T-helper 2 cell treated with Interferon-gamma antibody and Interleukin-4, amounts not matched to agents 5 μg/mL and 100 μg/mL, for 36 hours (primary cell): ENCODE measurements around the gene PSMD11.

ENCODE experiments used
- DNase-seq: peaks from one replicate; pipeline ENCODE4 v3.0.0; 2021; ENCODE audit warnings: low spot score
- H3K27ac Mint-ChIP-seq: one replicate; pipeline ENCODE4 v1.8.0; 2021; ENCODE audit warnings: mild to moderate bottlenecking, mixed read lengths
- H3K27me3 Mint-ChIP-seq: one replicate; pipeline ENCODE4 v1.8.0; 2021; ENCODE audit warnings: low read depth, mixed read lengths
- H3K36me3 Mint-ChIP-seq: one replicate; pipeline ENCODE4 v1.8.0; 2021; ENCODE audit warnings: low read depth, mixed read lengths
- H3K4me1 Mint-ChIP-seq: one replicate; pipeline ENCODE4 v1.8.0; 2021; ENCODE audit warnings: low read depth, mixed read lengths
- H3K4me3 Mint-ChIP-seq: one replicate; pipeline ENCODE4 v1.8.0; 2022; ENCODE audit warnings: mild to moderate bottlenecking, moderate library complexity, mixed read lengths
- H3K9me3 Mint-ChIP-seq: one replicate; pipeline ENCODE4 v1.8.0; 2021; ENCODE audit warnings: mixed read lengths

PSMD11 gene

GRCh38 chr17:32488604-32489180 is 44.4 kb downstream of the PSMD11 start:
- Mint-ChIP-seq H3K27ac (no peak overlapping the region), H3K9me3 (no peaks in the 10 kb centered on the region), H3K4me3 (peak overlapping the region; percentile 91), H3K36me3 (peaks cover 27% of the 10 kb centered on the region), H3K4me1 (peaks cover 53% of the 10 kb centered on the region), H3K27me3 (no peaks in the 10 kb centered on the region)
- no peak for DNase-seq

DNA sequence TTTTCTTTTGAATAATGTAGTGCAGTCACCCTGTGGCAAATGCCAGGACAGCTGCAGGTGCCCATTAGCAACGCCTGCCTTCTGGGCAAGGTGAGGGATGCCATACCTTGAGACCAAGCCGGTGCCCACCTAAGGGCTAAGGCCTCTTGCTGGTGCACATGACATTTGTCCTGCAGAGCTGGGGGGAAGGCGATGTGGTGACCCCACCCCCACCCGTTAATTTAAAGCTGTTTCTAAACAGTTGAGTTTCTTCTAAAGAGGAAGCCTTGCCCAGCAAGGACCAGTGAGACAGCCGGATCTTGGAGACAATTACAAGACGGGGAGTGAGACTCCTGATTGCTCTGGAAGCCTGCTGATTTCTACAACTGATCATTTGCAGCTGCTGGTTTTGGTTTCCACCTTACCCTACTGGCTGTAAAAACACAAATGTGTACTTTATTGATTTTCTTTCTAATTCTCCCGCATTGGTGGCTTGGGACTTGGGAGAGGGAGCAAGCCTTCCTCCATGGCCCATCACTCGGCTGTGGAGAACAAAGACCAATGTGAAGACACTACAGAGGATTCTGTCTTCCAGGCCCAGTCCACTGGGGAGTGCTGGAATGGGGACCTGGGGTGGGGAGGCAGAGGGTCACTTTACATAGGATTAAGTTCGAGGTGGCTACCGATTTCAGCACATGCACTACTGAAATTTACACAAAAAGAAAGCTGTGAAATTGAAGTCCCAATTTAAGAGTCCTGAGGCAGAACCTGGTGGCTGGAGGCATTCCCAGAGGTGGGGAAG is 45.2 kb downstream of the PSMD11 start:
- no peaks in the 10 kb centered on the region for H3K9me3 Mint-ChIP-seq
- DNase-seq = no peak
- peak overlapping the region; percentile 91 for H3K4me3 Mint-ChIP-seq
- H3K27me3 Mint-ChIP-seq = no peaks in the 10 kb centered on the region
- H3K36me3 Mint-ChIP-seq = peaks cover 27% of the 10 kb centered on the region
- H3K4me1 Mint-ChIP-seq = peaks cover 52% of the 10 kb centered on the region
- no peak overlapping the region for H3K27ac Mint-ChIP-seq

- no peak for DNase-seq
- no peak overlapping the region for H3K27ac Mint-ChIP-seq
Observed at GRCh38 chr17:32490101-32490482, 45.8 kb downstream of the PSMD11 start.

DNA sequence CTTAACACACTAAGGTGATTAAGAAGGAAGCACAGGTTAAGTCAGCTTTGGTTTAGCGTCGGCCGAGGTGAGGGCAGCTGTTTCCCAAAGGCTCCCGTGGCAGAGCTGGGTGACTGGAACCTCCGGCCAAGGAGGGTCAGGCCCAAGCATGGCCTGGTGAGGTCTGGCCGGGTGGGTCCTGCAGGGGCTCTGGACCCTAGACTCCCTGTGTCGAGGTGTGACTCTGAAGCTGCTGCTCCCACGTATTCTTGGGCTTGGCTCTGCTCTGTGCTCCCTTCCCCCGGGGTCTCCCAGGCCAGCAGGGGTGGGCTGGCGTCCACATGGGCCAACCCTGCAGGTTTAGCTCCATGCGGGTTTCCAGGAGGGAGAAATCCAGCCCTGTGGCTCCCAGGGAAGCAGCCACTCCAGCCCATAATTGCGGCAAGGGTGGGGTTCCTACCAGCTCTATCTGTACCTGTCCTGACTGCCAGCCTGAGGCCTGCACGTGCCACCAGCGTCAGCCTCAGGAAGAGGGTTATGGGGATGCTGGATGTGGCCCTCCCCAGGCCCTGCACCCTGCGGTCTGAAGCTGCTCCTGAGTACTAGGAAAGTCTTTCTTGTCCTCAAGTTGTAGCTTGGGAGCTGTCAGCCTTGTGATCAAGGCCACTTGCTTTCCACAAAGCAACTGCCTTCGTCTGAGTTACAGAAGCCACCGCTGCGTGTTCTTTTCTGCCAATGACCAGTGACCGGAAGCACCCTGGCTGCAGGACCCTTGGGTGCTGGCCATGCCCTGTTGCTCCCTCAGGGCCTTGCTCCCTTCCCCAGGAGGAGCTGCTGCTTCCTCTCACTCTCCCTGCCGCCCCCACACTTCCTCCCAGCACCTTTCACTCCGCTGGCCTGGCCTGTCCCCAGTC is 47.3 kb downstream of the PSMD11 start:
- peaks cover 52% of the 10 kb centered on the region for H3K4me1 Mint-ChIP-seq
- peak overlapping the region; percentile 70 for H3K27ac Mint-ChIP-seq
- peak overlapping the region; percentile 46 for H3K4me3 Mint-ChIP-seq
- H3K27me3 Mint-ChIP-seq = no peaks in the 10 kb centered on the region
- H3K9me3 Mint-ChIP-seq = no peaks in the 10 kb centered on the region
- DNase-seq = peak; percentile 41
- H3K36me3 Mint-ChIP-seq = peaks cover 27% of the 10 kb centered on the region

More at GRCh38 chr17:32490101-32490482, 45.8 kb downstream of the PSMD11 start:
- peak overlapping the region; percentile 91 for H3K4me3 Mint-ChIP-seq
- H3K36me3 Mint-ChIP-seq = peaks cover 27% of the 10 kb centered on the region
- H3K4me1 Mint-ChIP-seq = peaks cover 52% of the 10 kb centered on the region
- no peaks in the 10 kb centered on the region for H3K9me3 Mint-ChIP-seq
- no peaks in the 10 kb centered on the region for H3K27me3 Mint-ChIP-seq

DNA sequence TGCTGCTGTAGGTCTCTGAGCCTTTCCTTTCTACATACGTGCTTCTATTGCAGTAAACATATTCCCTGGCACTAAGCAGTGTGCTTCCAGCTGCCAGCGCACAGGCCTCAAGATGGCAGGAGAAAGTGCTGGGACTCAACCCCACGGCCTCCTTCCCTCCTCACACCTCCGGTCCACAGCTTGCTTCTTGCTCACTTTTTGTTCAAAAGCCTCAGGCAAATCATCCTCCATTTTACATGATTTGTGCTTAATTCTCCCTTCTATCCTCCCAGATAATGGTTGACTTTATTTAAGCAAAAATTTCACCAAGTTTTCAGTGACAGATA is 47.9 kb downstream of the PSMD11 start:
- Mint-ChIP-seq H3K36me3 (peaks cover 27% of the 10 kb centered on the region), H3K4me3 (peak overlapping the region; percentile 46), H3K9me3 (no peaks in the 10 kb centered on the region), H3K4me1 (peaks cover 52% of the 10 kb centered on the region), H3K27me3 (no peaks in the 10 kb centered on the region), H3K27ac (peak overlapping the region; percentile 70)
- no peak for DNase-seq

GRCh38 chr17:32492648-32493289 is 48.5 kb downstream of the PSMD11 start:
- peak overlapping the region; percentile 22 for H3K4me3 Mint-ChIP-seq
- no peaks in the 10 kb centered on the region for H3K9me3 Mint-ChIP-seq
- peaks cover 23% of the 10 kb centered on the region for H3K36me3 Mint-ChIP-seq
- H3K4me1 Mint-ChIP-seq = peaks cover 49% of the 10 kb centered on the region
- H3K27ac Mint-ChIP-seq = peak overlapping the region; percentile 63
- no peak for DNase-seq
- H3K27me3 Mint-ChIP-seq = no peaks in the 10 kb centered on the region

- Mint-ChIP-seq H3K27ac (no peak overlapping the region), H3K27me3 (no peaks in the 10 kb centered on the region), H3K9me3 (no peaks in the 10 kb centered on the region), H3K36me3 (peaks cover 15% of the 10 kb centered on the region), H3K4me1 (peaks cover 41% of the 10 kb centered on the region), H3K4me3 (no peak overlapping the region)
- no peak for DNase-seq
Observed at GRCh38 chr17:32493571-32493970, 49.3 kb downstream of the PSMD11 start.

DNA sequence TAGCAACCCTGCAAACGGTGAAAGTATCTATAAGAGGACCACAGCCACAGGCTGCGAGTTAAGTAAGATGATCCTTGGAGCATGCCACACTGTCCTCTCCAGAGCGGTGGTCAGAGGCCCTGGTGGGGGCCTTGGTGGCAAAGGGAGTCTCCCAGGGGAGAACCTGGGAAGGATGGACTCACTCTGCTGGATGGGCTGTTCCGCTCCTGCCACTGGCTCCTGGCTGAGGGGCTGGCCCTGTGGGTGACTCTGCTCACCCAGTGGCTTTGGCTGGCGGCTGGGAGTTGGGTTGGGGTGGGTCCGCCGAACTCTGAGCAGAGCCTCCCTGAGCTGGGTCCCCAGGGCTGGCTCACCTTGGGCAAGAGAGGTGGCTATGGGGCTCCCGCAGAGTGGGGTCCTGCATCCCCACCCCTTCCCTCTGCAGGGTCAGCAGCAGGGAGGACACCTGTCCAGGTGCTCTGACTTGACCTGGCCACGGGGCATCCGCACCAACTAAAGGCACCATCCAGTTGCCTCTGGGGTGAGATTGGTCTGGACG is 49.7 kb downstream of the PSMD11 start:
- Mint-ChIP-seq H3K36me3 (peaks cover 11% of the 10 kb centered on the region), H3K4me3 (no peak overlapping the region), H3K27ac (no peak overlapping the region), H3K9me3 (no peaks in the 10 kb centered on the region), H3K27me3 (no peaks in the 10 kb centered on the region), H3K4me1 (peaks cover 37% of the 10 kb centered on the region)
- DNase-seq = no peak

DNA sequence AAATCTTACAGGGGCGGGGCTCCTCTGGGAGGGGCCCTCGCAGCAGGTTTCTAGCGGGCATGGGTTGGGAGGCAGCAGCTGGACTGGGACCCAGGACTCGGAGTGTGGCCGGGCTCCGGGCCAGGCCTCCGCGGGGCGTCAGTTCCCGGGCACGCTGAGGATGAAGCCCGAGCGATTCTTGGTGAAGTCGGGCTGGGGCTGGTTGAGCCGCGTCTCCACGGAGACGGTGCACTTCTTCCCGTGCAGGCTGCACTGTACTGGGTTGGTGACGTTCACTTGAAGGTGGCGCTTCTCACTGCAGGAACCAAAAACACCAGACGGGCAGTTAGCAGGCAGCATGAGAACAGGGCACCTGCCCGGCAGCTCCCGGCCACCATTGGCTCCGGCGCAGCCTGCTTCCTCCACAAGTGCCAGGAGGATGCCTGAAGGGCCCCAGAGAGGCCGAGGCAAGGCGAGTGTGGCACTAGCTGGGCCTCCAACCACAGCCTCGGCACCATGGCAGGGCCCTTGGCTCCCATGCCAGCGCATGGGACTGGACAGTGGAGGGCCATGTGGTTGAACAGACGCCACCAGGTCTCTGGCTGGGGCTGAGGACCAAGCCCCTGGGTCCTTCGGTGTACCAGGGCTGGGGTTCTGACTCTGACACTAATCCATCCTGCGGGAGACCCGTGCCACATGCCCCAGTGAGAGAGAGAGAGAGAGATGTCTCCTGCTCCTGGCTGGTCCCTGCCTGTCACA is 50.5 kb downstream of the PSMD11 start:
- DNase-seq = no peak
- Mint-ChIP-seq H3K27ac (no peak overlapping the region), H3K36me3 (peaks cover 4% of the 10 kb centered on the region), H3K27me3 (no peaks in the 10 kb centered on the region), H3K4me1 (peaks cover 29% of the 10 kb centered on the region), H3K4me3 (no peak overlapping the region), H3K9me3 (no peaks in the 10 kb centered on the region)

DNA sequence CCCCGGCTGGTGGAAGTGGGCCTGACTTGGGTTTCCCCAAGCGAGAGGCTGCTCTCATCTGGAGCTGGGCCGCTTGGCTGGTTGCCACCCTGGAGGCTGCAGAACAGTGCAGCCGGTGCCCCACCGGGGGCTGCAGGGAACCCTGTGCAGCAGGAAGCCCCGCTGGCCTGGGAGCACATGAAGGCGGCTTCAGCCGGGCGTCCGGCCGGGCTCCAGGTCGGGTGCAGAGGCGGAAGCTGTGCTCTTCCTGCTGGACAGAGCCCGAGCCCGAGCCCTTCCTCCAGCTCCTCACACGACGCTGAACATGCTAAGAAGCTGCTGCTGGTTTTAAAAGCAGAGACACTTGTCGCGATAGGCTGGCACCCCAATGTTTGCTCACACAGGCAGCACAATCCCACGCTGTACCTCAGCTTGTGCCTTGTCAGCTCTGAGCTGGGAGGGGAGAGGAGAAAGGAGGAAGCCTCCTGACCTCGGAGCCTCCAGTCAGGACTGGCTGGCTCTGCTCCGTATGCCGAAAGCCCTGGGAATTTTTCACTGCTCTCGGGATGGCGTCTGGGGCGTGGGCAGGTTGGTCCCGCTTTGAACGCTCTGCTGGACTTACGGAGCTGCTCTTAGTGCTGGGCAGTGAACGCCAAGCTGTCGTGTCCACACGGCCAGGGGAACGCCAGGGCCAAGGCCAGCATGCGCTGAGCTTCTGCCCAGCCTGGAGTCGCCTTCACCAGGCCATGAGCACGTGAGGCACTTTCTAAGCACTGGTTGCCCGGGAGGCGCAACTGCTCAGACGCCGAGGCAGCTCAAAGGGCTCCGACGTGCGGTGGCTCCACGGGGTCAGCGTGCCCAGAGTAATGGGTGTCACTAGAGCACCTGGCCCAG is 51.3 kb downstream of the PSMD11 start:
- no peak overlapping the region for H3K27ac Mint-ChIP-seq
- DNase-seq = no peak

DNA sequence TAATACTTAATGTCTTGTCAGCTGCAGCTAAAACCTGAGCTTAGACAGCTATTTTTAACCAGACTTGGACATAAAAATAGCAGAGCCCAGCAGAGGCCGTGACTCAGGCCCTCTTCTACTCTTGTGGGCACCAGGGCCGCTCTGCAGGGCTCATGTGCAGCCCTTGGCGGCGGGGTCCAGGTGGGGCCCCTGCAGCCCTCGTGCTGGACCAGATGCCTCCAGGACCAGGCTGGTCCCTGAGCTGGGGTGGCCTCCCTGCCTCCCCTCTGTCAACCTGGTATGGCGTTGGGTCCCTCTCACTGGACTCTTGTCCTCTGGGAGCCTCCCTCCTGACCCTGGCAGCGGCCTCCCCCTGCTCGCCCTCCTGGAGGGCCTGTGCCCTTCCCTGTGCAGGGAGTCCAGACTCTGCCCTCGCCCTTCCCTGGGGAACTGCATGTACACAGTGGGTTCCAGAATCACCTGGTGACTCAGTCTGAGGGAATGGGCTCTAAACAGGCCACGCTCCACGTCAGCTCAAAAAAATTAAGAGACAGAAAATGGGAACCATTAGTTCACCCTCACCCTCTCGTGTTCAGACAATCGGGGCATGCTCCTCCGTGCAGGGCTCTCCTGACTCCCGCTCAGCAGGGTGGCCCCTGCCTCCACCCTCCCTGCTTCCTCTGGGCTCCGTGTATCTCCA is 52.2 kb downstream of the PSMD11 start:
- H3K27ac Mint-ChIP-seq = no peak overlapping the region
- H3K4me1 Mint-ChIP-seq = peaks cover 17% of the 10 kb centered on the region
- no peak overlapping the region for H3K4me3 Mint-ChIP-seq
- no peaks in the 10 kb centered on the region for H3K27me3 Mint-ChIP-seq
- no peaks in the 10 kb centered on the region for H3K36me3 Mint-ChIP-seq
- H3K9me3 Mint-ChIP-seq = no peaks in the 10 kb centered on the region
- no peak for DNase-seq

More for the DNA sequence above, 51.3 kb downstream of the PSMD11 start:
- H3K9me3 Mint-ChIP-seq = no peaks in the 10 kb centered on the region
- H3K4me3 Mint-ChIP-seq = no peak overlapping the region
- no peaks in the 10 kb centered on the region for H3K36me3 Mint-ChIP-seq
- H3K27me3 Mint-ChIP-seq = no peaks in the 10 kb centered on the region
- H3K4me1 Mint-ChIP-seq = peaks cover 21% of the 10 kb centered on the region
